ENCODE measurements around the gene DGAT2.

The DGAT2 gene

GRCh38 chr11:75795276-75796090 lies 26.9 kb downstream of the DGAT2 start:
- no peak overlapping the region for H3K4me3 ChIP-seq (ENCODE audit: low read length)
- no peak for DNase-seq (ENCODE audit: low read depth, low spot score)

DNA sequence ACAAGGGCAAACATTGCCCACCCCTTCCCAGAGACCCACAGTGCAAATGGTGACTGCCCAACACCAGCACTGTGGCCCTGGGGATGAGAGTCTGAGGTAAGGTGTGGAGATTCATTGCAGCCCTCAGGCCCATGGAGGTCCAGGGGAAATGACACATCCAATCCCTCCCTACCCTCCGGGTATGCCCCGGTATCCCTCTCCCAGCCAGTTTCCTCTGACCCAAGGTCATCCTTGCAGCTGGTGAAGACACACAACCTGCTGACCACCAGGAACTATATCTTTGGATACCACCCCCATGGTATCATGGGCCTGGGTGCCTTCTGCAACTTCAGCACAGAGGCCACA lies 27.5 kb downstream of the DGAT2 start:
- H3K4me3 ChIP-seq (ENCODE audit: low read length): no peak overlapping the region
- DNase-seq (ENCODE audit: low read depth, low spot score): no peak

GRCh38 chr11:75797116-75797515 lies 28.5 kb downstream of the DGAT2 start:
- no peak overlapping the region for H3K4me3 ChIP-seq (ENCODE audit: low read length)
- no peak for DNase-seq (ENCODE audit: low read depth, low spot score)

GRCh38 chr11:75797792-75798191 lies 29.2 kb downstream of the DGAT2 start:
- no peak overlapping the region for H3K4me3 ChIP-seq (ENCODE audit: low read length)
- no peak for DNase-seq (ENCODE audit: low read depth, low spot score)

GRCh38 chr11:75800136-75800675 lies 31.6 kb downstream of the DGAT2 start:
- H3K4me3 ChIP-seq (ENCODE audit: low read length): no peak overlapping the region
- DNase-seq (ENCODE audit: low read depth, low spot score): no peak

DNA sequence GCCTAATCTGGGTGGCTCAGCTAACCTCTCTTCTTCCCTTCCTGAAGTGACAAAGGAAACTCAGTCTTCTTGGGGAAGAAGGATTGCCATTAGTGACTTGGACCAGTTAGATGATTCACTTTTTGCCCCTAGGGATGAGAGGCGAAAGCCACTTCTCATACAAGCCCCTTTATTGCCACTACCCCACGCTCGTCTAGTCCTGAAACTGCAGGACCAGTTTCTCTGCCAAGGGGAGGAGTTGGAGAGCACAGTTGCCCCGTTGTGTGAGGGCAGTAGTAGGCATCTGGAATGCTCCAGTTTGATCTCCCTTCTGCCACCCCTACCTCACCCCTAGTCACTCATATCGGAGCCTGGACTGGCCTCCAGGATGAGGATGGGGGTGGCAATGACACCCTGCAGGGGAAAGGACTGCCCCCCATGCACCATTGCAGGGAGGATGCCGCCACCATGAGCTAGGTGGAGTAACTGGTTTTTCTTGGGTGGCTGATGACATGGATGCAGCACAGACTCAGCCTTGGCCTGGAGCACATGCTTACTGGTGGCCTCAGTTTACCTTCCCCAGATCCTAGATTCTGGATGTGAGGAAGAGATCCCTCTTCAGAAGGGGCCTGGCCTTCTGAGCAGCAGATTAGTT lies 32.3 kb downstream of the DGAT2 start:
- no peak for DNase-seq (ENCODE audit: low read depth, low spot score)
- no peak overlapping the region for H3K4me3 ChIP-seq (ENCODE audit: low read length)

- H3K4me3 ChIP-seq (ENCODE audit: low read length): no peak overlapping the region
- peak; percentile 50 for DNase-seq (ENCODE audit: low read depth, low spot score)
These were observed 32.9 kb downstream of the DGAT2 start for GRCh38 chr11:75801362-75802020.

DNA sequence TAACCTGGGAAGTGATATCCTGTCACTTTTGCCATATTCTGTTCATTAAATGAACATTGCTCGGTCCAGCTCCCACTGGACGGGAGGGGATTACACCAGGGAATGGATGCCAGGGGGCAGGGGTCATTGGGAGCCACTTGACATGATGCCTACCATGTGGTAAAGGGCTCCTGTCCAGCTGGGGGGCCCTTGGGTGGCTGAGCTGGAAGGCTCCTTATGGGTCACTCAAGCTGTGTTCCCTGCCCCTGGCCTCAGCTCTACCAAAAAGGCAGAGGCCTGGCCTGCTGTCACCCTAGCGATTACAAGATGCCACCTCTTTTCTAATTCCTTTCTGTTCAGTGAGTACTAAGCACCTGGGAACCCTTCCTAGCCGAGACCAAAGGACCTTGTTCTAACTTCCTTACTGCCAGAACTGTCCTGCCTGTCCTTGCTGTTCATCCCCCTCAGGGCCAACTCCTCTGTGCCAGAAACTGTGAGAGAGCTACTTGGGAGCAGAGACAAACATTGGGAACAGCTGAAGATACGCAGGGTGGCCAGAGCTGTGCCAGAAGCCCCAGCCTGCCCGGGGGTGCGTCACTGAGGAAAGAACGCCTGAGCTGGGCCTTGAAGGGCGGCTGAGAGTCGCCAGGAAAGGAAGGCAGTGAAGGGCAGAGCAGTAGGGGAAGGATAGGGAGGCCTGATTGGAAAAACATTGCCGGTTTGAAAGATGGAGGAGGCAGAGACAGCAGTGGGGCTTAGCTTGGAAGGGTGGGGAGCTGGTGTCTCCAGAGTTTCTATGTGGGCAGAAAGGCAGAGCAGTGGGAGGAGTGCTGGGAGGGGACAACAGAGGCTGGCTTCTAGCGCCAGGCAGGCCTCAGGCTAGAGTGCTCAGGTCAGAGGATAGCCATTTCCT lies 33.7 kb downstream of the DGAT2 start:
- H3K4me3 ChIP-seq (ENCODE audit: low read length): no peak overlapping the region
- no peak for DNase-seq (ENCODE audit: low read depth, low spot score)

GRCh38 chr11:75802913-75803820 lies 34.6 kb downstream of the DGAT2 start:
- no peak overlapping the region for H3K4me3 ChIP-seq (ENCODE audit: low read length)
- peak; percentile 41 for DNase-seq (ENCODE audit: low read depth, low spot score)

GRCh38 chr11:75809111-75809510 lies 40.5 kb downstream of the DGAT2 start:
- H3K4me3 ChIP-seq (ENCODE audit: low read length): no peak overlapping the region
- DNase-seq (ENCODE audit: low read depth, low spot score): no peak

DNA sequence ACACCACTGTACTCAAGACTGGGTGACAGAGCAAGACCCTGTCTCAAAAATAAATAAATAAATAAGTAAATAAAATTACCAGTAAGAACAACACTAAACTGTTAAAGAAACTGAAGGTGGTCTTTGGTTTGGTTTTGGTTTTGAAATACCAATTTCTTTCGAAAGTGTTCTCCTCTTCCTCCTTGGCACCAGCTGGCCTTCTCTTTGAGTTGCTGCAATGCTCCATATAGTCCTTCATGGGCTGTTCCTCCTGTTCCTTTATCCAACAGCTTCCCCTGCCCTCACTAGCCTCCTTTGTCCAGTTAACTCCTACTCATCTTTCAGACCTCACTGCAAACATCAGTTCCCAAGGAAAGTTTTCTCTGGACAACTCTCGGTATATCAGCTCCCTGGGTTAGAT lies 41.4 kb downstream of the DGAT2 start:
- DNase-seq (ENCODE audit: low read depth, low spot score): no peak
- no peak overlapping the region for H3K4me3 ChIP-seq (ENCODE audit: low read length)

DNA sequence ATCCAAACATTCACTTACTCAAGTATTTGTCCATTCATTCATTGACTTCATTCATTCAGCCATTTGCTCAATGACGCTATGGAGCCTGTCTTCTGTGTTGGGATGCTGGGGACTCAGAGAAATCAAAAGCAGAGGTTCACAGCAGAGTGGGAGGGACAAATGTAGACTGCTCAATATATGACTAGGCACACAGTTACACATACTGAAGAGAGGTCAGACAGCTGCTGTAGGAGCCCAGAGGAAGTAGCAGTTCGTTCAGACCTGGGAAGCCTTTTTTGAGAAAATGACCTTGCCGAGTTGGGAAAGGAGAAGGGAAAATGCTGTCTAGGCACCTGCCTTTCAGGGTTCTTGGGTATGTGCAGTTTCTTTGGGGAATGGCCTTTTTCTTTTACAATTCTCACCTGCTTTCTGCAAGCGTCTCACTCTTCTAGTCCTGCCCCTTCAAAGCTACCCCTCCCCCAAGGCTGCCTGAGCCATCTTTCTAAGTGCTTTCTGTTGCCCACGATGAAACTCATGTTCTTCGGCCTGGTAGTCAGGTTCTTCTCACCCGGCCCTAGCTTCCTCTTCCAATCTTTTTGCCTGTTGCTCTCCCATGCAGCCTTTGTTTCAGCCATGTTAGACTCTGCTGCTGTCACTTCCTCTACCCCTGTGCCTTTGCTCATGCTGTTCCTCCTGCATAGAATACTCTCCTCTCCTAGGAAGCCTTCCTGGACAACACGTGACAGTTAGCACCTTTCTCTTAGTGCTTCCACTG lies 42.2 kb downstream of the DGAT2 start:
- H3K4me3 ChIP-seq (ENCODE audit: low read length): no peak overlapping the region
- no peak for DNase-seq (ENCODE audit: low read depth, low spot score)

DNA sequence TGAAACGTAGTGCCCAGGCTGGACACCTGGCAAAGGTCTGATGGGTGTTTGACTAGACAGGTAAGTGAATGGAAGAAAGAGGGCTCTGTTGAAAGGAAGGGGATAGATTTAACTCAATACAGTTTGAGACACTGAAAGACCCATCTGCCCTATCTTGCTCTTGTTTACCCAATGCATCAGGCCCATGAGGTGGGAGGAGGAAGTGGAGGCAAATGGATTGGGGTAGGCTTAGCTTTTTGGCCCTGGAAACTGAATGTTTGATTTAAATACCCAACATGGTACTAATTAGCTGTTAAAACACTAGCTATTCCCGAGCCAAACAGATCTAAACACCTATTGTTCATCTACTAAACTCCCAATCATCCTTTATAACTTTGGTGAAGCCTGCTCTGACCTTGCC lies 42.9 kb downstream of the DGAT2 start:
- no peak for DNase-seq (ENCODE audit: low read depth, low spot score)
- H3K4me3 ChIP-seq (ENCODE audit: low read length): no peak overlapping the region

DNA sequence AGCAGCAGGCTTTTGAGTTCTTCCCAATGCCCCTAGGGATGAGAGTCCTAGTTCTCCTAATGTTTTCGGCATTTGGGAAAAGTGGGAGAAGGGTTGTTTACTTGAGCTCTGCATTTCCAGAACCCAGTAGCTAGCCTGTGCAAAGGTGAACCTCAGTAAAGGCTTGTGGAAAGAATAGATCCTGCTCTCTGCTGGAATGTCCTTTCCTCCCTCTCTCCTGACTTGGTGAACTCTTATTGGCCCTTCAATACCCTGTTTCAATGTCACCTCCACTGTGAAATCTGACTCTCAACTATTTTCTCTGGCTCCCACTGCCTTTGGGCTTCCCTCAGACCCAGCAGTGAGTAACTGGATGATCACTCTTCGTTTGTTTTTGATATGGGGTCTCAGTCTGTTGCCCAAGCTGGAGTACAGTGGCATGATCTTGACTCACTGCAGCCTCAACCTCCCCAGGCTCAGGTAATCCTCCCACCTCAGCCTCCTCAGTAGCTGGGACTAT lies 44.0 kb downstream of the DGAT2 start:
- no peak overlapping the region for H3K4me3 ChIP-seq (ENCODE audit: low read length)
- no peak for DNase-seq (ENCODE audit: low read depth, low spot score)

GRCh38 chr11:75813124-75813523 lies 44.5 kb downstream of the DGAT2 start:
- no peak overlapping the region for H3K4me3 ChIP-seq (ENCODE audit: low read length)
- no peak for DNase-seq (ENCODE audit: low read depth, low spot score)

DNA sequence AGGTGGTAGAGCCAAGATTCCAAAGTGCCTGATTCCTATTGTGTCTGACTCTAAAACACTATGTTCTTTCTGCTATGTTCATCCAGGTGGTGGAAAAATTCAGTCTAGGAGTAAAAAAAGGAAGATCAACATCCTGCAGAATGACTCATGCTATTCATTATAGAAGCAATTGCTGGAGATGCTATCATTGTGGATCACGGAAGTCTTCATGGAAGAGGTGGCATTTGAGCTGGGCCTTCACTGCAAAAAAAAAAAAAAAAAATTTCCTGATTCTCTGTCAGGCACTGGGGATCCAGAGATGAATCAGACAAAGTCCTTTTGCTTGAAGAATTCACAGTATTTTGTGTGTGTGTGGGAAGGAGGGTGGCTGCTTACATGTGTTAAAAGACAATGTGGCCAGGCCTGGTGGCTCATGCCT lies 45.1 kb downstream of the DGAT2 start:
- H3K4me3 ChIP-seq (ENCODE audit: low read length): no peak overlapping the region
- no peak for DNase-seq (ENCODE audit: low read depth, low spot score)

- H3K4me3 ChIP-seq (ENCODE audit: low read length): peak overlapping the region; percentile 85
- DNase-seq (ENCODE audit: low read depth, low spot score): no peak
These were observed 45.7 kb downstream of the DGAT2 start for GRCh38 chr11:75814363-75814676.

Data from Jurkat, Clone E6-1 (cell line).